HTERT RPE-1 (cell line): ENCODE measurements around the gene SGSM2.

Source experiments
- in situ Hi-C: fragments of 300-500 bp; cut with MboI; formaldehyde crosslinking; loops from 4 replicates; pipeline ENCODE4 v1.14.3; 2020; ENCODE audit warnings: low sequenced_read_pairs

The SGSM2 gene

GRCh38 chr17:2416010-2416734, 78.9 kb downstream of the SGSM2 start:
- in situ Hi-C loops = no loop called here

- in situ Hi-C loops = no loop called here
These were observed 81.3 kb downstream of the SGSM2 start for GRCh38 chr17:2418572-2418971.

GRCh38 chr17:2419486-2419885, 82.2 kb downstream of the SGSM2 start:
- in situ Hi-C loops = no loop called here

GRCh38 chr17:2420176-2420575, 82.9 kb downstream of the SGSM2 start:
- in situ Hi-C loops = no loop called here

GRCh38 chr17:2421315-2422147, 84.2 kb downstream of the SGSM2 start:
- in situ Hi-C loops = no loop called here

GRCh38 chr17:2423271-2423670, 86.0 kb downstream of the SGSM2 start:
- in situ Hi-C loops = no loop called here

- in situ Hi-C loops = no loop called here
These were observed 89.9 kb downstream of the SGSM2 start for GRCh38 chr17:2427215-2427614.

GRCh38 chr17:2427910-2428309, 90.6 kb downstream of the SGSM2 start:
- in situ Hi-C loops = no loop called here
